A549 (cell line): ENCODE data around the gene TIGD3. TPM values are rescaled to one million over a fixed set of nuclear protein-coding genes. Genes with fewer than 3 reads are reported as not detected.
A peak's percentile ranks its signal among the peaks of the same experiment; 100 is the strongest.

Experiments used
- ATAC-seq, 2 experiments: fragments of 200-7000 bp in 1 of 2; fragments of >200 bp in 1 of 2; cut with Nextera tagmentation in 1 of 2; cut with Tn5 transposase in 1 of 2; 3 replicates each; pipeline versions ENCODE4 v1.8.0 to v1.9.1; 2018 to 2020; ENCODE audit warnings: mild to moderate bottlenecking in 1 of 2, moderate library complexity in 1 of 2
- CTCF ChIA-PET: fragments of 300-600 bp; sonication (Branson Sonifier 250); formaldehyde crosslinking; extraction: SDS; loops from one replicate; lab custom pipeline; 2021; ENCODE audit warnings: antibody characterized with exemption, inconsistent platforms; lab: Yijun Ruan, JAX
- POLR2A ChIA-PET: fragments of 350-600 bp; formaldehyde crosslinking; extraction: SDS; loops from one replicate; lab custom pipeline; 2021; ENCODE audit warnings: antibody characterized with exemption, inconsistent platforms; lab: Yijun Ruan, JAX
- DNase-seq, 2 experiments: peaks; one replicate each; pipeline versions ENCODE4 v3.0.0 to v3.0.0-alpha.2; 2011 to 2016; ENCODE audit warnings: low read depth in 1 of 2, low spot score in 1 of 2
- FAIRE-seq: peaks from 2 replicates; lab custom pipeline; 2011; peaks lifted over from hg19 to GRCh38; lab: Jason Lieb, UNC
- H3K27ac ChIP-seq, 2 experiments: fragments of >200 bp; sonication (Bioruptor Twin); formaldehyde crosslinking; 3 replicates each; pipeline ENCODE4 v1.5.1; 2016 to 2017
- H3K4me1 ChIP-seq: fragments of >200 bp; sonication (Bioruptor Twin); formaldehyde crosslinking; 3 replicates; pipeline ENCODE4 v1.6.1; 2016
- H3K4me2 ChIP-seq: fragments of >200 bp; sonication (Bioruptor Twin); formaldehyde crosslinking; 3 replicates; pipeline ENCODE4 v1.6.1; 2016
- H3K4me3 ChIP-seq: fragments of >200 bp; sonication (Bioruptor Twin); formaldehyde crosslinking; 3 replicates; pipeline ENCODE4 v1.5.1; 2016
- H3K9me3 ChIP-seq: fragments of >200 bp; sonication (Bioruptor Twin); formaldehyde crosslinking; 3 replicates; pipeline ENCODE4 v1.6.1; 2016
- CBX8 ChIP-seq: fragments of 200-600 bp; sonication (generic); IDR thresholded peaks from 2 replicates; pipeline ENCODE4 v1.6.1; 2016
- CEBPB ChIP-seq, 2 experiments: fragments of >200 bp in 1 of 2; sonication (Bioruptor Twin) in 1 of 2; formaldehyde crosslinking in 1 of 2; IDR thresholded peaks; 2 replicates each; pipeline ENCODE4 v1.6.1; 2012 to 2016
- CHD2 ChIP-seq: fragments of 150-350 bp; IDR thresholded peaks from 2 replicates; pipeline ENCODE4 v1.6.1; 2014; ENCODE audit warnings: low read length; ENCODE audit not compliant: partially characterized antibody
- CHD4 ChIP-seq: fragments of 200-600 bp; sonication (generic); IDR thresholded peaks from 2 replicates; pipeline ENCODE4 v1.6.1; 2016; ENCODE audit warnings: antibody characterized with exemption, mild to moderate bottlenecking, borderline replicate concordance
- CTCF ChIP-seq: fragments of >200 bp; sonication (Bioruptor Twin); formaldehyde crosslinking; IDR thresholded peaks from 3 replicates; pipeline ENCODE4 v1.5.1; 2016
- FOSB ChIP-seq: fragments of 250-450 bp; sonication (Bioruptor Pico); IDR thresholded peaks from 2 replicates; pipeline ENCODE4 v1.5.0; 2020; ENCODE audit warnings: mild to moderate bottlenecking, moderate library complexity
- FOSL2 ChIP-seq, 2 experiments: fragments of 450-650 bp in 1 of 2; fragments of >200 bp in 1 of 2; sonication (Bioruptor Twin) in 1 of 2; formaldehyde crosslinking; IDR thresholded peaks; 2 replicates each; pipeline versions ENCODE4 v1.5.0 to v1.6.1; 2016 to 2020; ENCODE audit warnings: mild to moderate bottlenecking in 1 of 2, moderate library complexity in 1 of 2
- HOXA7 ChIP-seq: fragments of 250-450 bp; sonication (Bioruptor Pico); IDR thresholded peaks from 2 replicates; pipeline ENCODE4 v1.5.0; 2020; ENCODE audit warnings: mild to moderate bottlenecking, moderate library complexity
- HOXB5 ChIP-seq: fragments of 250-450 bp; sonication (Bioruptor Pico); IDR thresholded peaks from 2 replicates; pipeline ENCODE4 v1.5.0; 2020; ENCODE audit warnings: mild to moderate bottlenecking, moderate library complexity
- KDM1A ChIP-seq: fragments of 200-600 bp; sonication (generic); IDR thresholded peaks from 2 replicates; pipeline ENCODE4 v1.6.1; 2016; ENCODE audit warnings: low read depth, mild to moderate bottlenecking
- MAX ChIP-seq: IDR thresholded peaks from 2 replicates; pipeline ENCODE4 v1.6.1; 2012
- PBX3 ChIP-seq: IDR thresholded peaks from 2 replicates; pipeline ENCODE4 v1.6.1; 2012
- PHF8 ChIP-seq: fragments of 200-600 bp; sonication (generic); IDR thresholded peaks from 2 replicates; pipeline ENCODE4 v1.6.1; 2016; ENCODE audit warnings: low read depth, mild to moderate bottlenecking, antibody characterized with exemption, moderate library complexity, borderline replicate concordance
- POLR2AphosphoS2 ChIP-seq: conservative IDR thresholded peaks from 2 replicates; pipeline ENCODE4 v1.6.1; 2012; ENCODE audit warnings: low read length, improper control_type of control experiment, inconsistent platforms
- SMC3 ChIP-seq: fragments of >200 bp; sonication (Bioruptor Twin); formaldehyde crosslinking; IDR thresholded peaks from 3 replicates; pipeline ENCODE4 v1.6.1; 2018; ENCODE audit warnings: inconsistent platforms
- SREBF2 ChIP-seq: fragments of 450-650 bp; IDR thresholded peaks from 2 replicates; pipeline ENCODE4 v1.6.1; 2014; ENCODE audit warnings: mild to moderate bottlenecking, moderate library complexity
- TP53 ChIP-seq: fragments of 250-450 bp; sonication (Bioruptor Pico); IDR thresholded peaks from 2 replicates; pipeline ENCODE4 v1.5.0; 2021; ENCODE audit warnings: mild to moderate bottlenecking, moderate library complexity
- ZSCAN20 ChIP-seq: fragments of 250-450 bp; sonication (Bioruptor Pico); IDR thresholded peaks from 2 replicates; pipeline ENCODE4 v1.8.0; 2022; ENCODE audit warnings: mild to moderate bottlenecking, moderate library complexity
- WGBS: methylation state at CpG from one replicate; pipeline ENCODE4 v1.1.6; 2017; ENCODE audit errors: missing lambda C conversion rate; 5-methylcytosine and 5-hydroxymethylcytosine counted together
- polyA plus RNA-seq, 4 experiments: library from polyadenylated mRNA; depleted of rRNA in 3 of 4; stranded (reverse); fragments of >200 nt; fragmentation: RNase III in 1 of 4; extraction: RNeasy Plus Mini Kit Qiagen cat#74134 plus additional on column Dnase treatment in 1 of 4; gene quantifications; 2 replicates in 3 of 4; 3 replicates in 1 of 4; pipeline ENCODE4 v1.2.3, GENCODE V29; 2011 to 2017

TIGD3 gene
- polyA plus RNA-seq, 2 of the 4 experiments (the other 2 are of a cell fraction): 0.37 to 0.66 TPM

GRCh38 chr11:65353900-65354264 is 669 bp upstream of the TIGD3 start:
- WGBS: 87% methylated on average over 16 of the region's 16 CpGs
- Histone ChIP-seq H3K4me2 (peak overlapping the region; percentile 93), H3K4me1 (0 out of 3 replicates have a peak, but pooled peaks cover 4% of the 10 kb centered on the region), H3K9me3 (no peaks in the 10 kb centered on the region), H3K27ac (peak overlapping the region in 1 of 2 experiments; percentile 72; a peak in 2 of 6 replicates), H3K4me3 (peak overlapping the region; percentile 89)
- ChIA-PET CTCF (interaction anchor here (1.2 to 78.3 kb wide), 9 partner anchors 8 to 73 kb away, joined by 3 to 3090 read pairs (median 4); partner anchors contain the start of genes CDC42EP2, DPF2 and POLA2), POLR2A (interaction anchor here (0.7 to 1.1 kb wide), 2 partner anchors 20 to 150 kb away, joined by 3 to 4 read pairs; partner anchors contain the start of gene DPF2)
- DNase-seq: no peak
- no peak for TF ChIP-seq TP53 (CRISPR knock-in tag)
- no peak for TF ChIP-seq ZSCAN20 (CRISPR knock-in tag)
- no peak for TF ChIP-seq CTCF
- TF ChIP-seq FOSB (CRISPR knock-in tag): no peak
- TF ChIP-seq FOSL2 (IDR thresholded peaks at IDR 0.05): no peak
- no peak for TF ChIP-seq FOSL2 (CRISPR knock-in tag; IDR thresholded peaks at IDR 0.05)
- no peak for TF ChIP-seq MAX
- TF ChIP-seq HOXB5 (CRISPR knock-in tag): no peak
- TF ChIP-seq KDM1A: no peak
- no peak for TF ChIP-seq CHD4
- TF ChIP-seq SMC3: no peak
- no peak for TF ChIP-seq POLR2AphosphoS2
- TF ChIP-seq CHD2: no peak
- no peak for TF ChIP-seq CBX8
- no peak for TF ChIP-seq CEBPB (IDR thresholded peaks at IDR 0.05)
- no peak for TF ChIP-seq PHF8
- no peak for TF ChIP-seq HOXA7
- FAIRE-seq: no peak
- no peak for ATAC-seq

GRCh38 chr11:65355013-65355775 is 643 bp downstream of the TIGD3 start:
- 40% methylated on average over 23 of the region's 47 CpGs for WGBS
- ATAC-seq (peak; percentile 47 to 48), DNase-seq (peak in 1 of 2 experiments; percentile 37), FAIRE-seq (no peak)
- H3K4me2 ChIP-seq: peak overlapping the region; percentile 93
- POLR2A ChIA-PET: interaction anchor here (0.6 kb wide), 1 partner anchor 199 kb away, joined by 3 read pairs; no protein-coding TSS in a partner anchor
- peak overlapping the region; percentile 75 to 88 for H3K27ac ChIP-seq
- peak overlapping the region; percentile 89 for H3K4me3 ChIP-seq
- 0 out of 3 replicates have a peak, but pooled peaks cover 4% of the 10 kb centered on the region for H3K4me1 ChIP-seq
- CTCF ChIA-PET: interaction anchor here (0.5 to 2.0 kb wide), 10 partner anchors 12 to 238 kb away, joined by 3 to 10 read pairs (median 3); partner anchors contain the start of genes CDC42EP2 and ZNHIT2
- no peaks in the 10 kb centered on the region for H3K9me3 ChIP-seq
- TF ChIP-seq SREBF2 (no peak), PBX3 (no peak), PHF8 (peak; percentile 11; the same call in 1 of the 2 replicates), MAX (0 out of 2 replicates have a peak, but pooled peaks have one; percentile 7)
